Ovary (tissue), 9 donors: ENCODE data around the gene PRKAG1. TPM values are rescaled to one million over a fixed set of nuclear protein-coding genes. Genes with fewer than 3 reads are reported as not detected.

Source experiments
- DNase-seq, 5 donors: peaks; one replicate each; pipeline ENCODE4 v3.0.0-alpha.2; 2019 to 2020
- H3K27ac ChIP-seq, 2 donors: fragments of 200-600 bp; one replicate each; pipeline versions ENCODE4 v1.5.1 to v1.8.0; 2019 to 2022
- H3K27me3 ChIP-seq: fragments of 200-600 bp; one replicate; pipeline ENCODE4 v1.8.0; 2022
- H3K36me3 ChIP-seq: fragments of 200-600 bp; sonication (generic); one replicate; pipeline ENCODE4 v1.5.1; 2019
- H3K4me1 ChIP-seq: one replicate; pipeline ENCODE4 v1.8.1; 2013; ENCODE audit warnings: mild to moderate bottlenecking, moderate library complexity; ENCODE audit not compliant: insufficient read depth
- H3K4me3 ChIP-seq: fragments of 200-600 bp; sonication (generic); one replicate; pipeline ENCODE4 v1.5.1; 2017
- H3K9me3 ChIP-seq, 2 donors: fragments of 200-600 bp in 1 of 2; sonication (generic) in 1 of 2; one replicate each; pipeline versions ENCODE4 v1.5.1 to v1.8.1; 2013 to 2019; ENCODE audit warnings: mild to moderate bottlenecking in 1 of 2, moderate library complexity in 1 of 2
- CTCF ChIP-seq, 3 donors: fragments of 450-650 bp in 2 of 3; fragments of 200-600 bp in 1 of 3; IDR thresholded peaks; one replicate each; pipeline versions ENCODE4 v1.5.1 to v1.8.0; 2016 to 2022; ENCODE audit warnings: antibody characterized with exemption in 3 of 3, mild to moderate bottlenecking in 1 of 3
- EP300 ChIP-seq: sonication (generic); formaldehyde crosslinking; IDR thresholded peaks from one replicate; pipeline ENCODE4 v1.6.1; 2017; ENCODE audit warnings: antibody characterized with exemption
- POLR2A ChIP-seq: fragments of 450-650 bp; IDR thresholded peaks from one replicate; pipeline ENCODE4 v1.6.1; 2017; ENCODE audit warnings: antibody characterized with exemption, mild to moderate bottlenecking, moderate library complexity
- WGBS, 3 donors: extraction: QIAGEN DNeasy Blood & Tissue Kit in 1 of 3; methylation state at CpG; one replicate each; pipeline versions ENCODE4 v1.1.5 to v1.1.7; 2013 to 2017; 5-methylcytosine and 5-hydroxymethylcytosine counted together
- intact Hi-C, 4 donors: fragments of 100-400 bp; cut with DNase I; formaldehyde crosslinking; loops; one replicate each; pipeline versions ENCODE4 v1.11.0 to v1.15.1; 2022 to 2023
- polyA plus RNA-seq, 2 donors: library from polyadenylated mRNA; stranded (reverse); fragments of 200-250 nt in 1 of 2; fragments of 350-450 nt in 1 of 2; fragmentation: Illumina TruSeq in 1 of 2; extraction: RNeasy Lipid Tissue Mini Kit (QIAGEN cat#74804) in 1 of 2; gene quantifications; one replicate each; pipeline ENCODE4 v1.2.3, GENCODE V29; 2013 to 2014
- total RNA-seq, 7 donors: library from RNA; depleted of rRNA in 2 of 7; stranded (reverse); fragments of >200 nt in 2 of 7; fragmentation: NEBNext Ultra II Directional in 3 of 7; extraction: Animal tissue kit (Norgen Biotek cat#: 25700) in 3 of 7; gene quantifications; one replicate each; pipeline versions ENCODE4 v1.1.0 to v1.2.4, GENCODE V29; 2016 to 2023
- donor health status: DM: no; HTN: no; CAD: no; lungs with moderate emphysema.
- donor health status: DM: no; HTN: no; CAD: no.
- donor health status: Bipolar disorder and iron deficiency.
- donor health status: DM: yes; HTN: yes; CAD: no.
- donor health status: DM: no; HTN: no; CAD: no.
- donor health status: DM: yes; HTN: yes; CAD: no.

PRKAG1 gene
- total and polyA plus RNA-seq, 9 donors, result 25.6 to 98.5 (median 38.3) TPM

DNA sequence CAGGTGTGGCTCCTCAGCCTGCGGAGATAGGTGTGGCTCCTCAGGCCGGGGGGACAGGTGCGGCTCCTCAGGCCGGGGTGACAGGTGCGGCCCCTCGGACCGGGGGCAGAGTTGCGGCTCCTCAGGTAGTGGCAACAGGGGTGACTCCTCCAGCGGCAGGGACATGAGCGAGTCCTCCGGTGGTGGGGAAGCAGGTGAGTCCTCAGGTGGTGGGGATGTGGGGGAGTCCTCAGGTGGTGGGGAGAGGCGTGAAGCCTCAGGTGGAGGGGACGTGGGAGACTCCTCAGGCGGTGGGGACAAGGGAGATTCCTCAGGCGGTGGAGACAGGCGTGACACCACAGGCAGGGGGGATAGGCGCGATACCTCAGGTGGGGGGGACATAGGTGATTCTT, 32.8 kb upstream of the PRKAG1 start:
- Histone ChIP-seq H3K4me1 (peaks cover 6% of the 10 kb centered on the region), H3K27me3 (no peaks in the 10 kb centered on the region), H3K9me3 (no peaks in the 10 kb centered on the region), H3K27ac (no peak overlapping the region), H3K4me3 (no peak overlapping the region), H3K36me3 (no peaks in the 10 kb centered on the region)
- no peak for TF ChIP-seq EP300
- TF ChIP-seq CTCF (IDR thresholded peaks at IDR 0.05), result no peak
- TF ChIP-seq POLR2A, result no peak
- 88 to 90% (median 89%) methylated on average over 18 of the region's 18 CpGs for WGBS, 3 donors
- intact Hi-C loops, result no loop called here
- DNase-seq, result no peak

- DNase-seq, result no peak
- Histone ChIP-seq H3K4me3 (no peak overlapping the region), H3K27me3 (no peaks in the 10 kb centered on the region), H3K9me3 (no peaks in the 10 kb centered on the region), H3K36me3 (no peaks in the 10 kb centered on the region), H3K27ac (no peak overlapping the region), H3K4me1 (peaks cover 2% of the 10 kb centered on the region)
- 80 to 91% (median 81%) methylated on average over 12 to 13 of the region's 13 CpGs for WGBS, 3 donors
- TF ChIP-seq EP300, result no peak
- no peak for TF ChIP-seq CTCF (IDR thresholded peaks at IDR 0.05)
- TF ChIP-seq POLR2A, result no peak
- intact Hi-C loops, result no loop called here
These were observed 32.2 kb upstream of the PRKAG1 start for GRCh38 chr12:49050507-49051372.

GRCh38 chr12:49049566-49050224, 31.1 kb upstream of the PRKAG1 start:
- Histone ChIP-seq H3K36me3 (no peaks in the 10 kb centered on the region), H3K27me3 (no peaks in the 10 kb centered on the region), H3K4me3 (no peak overlapping the region), H3K9me3 (no peaks in the 10 kb centered on the region), H3K27ac (no peak overlapping the region), H3K4me1 (no peaks in the 10 kb centered on the region)
- 35 to 44% (median 36%) methylated on average over 20 of the region's 20 CpGs for WGBS, 3 donors
- intact Hi-C loops, result no loop called here
- no peak for TF ChIP-seq POLR2A
- no peak for TF ChIP-seq CTCF (IDR thresholded peaks at IDR 0.05)
- TF ChIP-seq EP300, result no peak
- DNase-seq, result peak in 1 of 5 donors; percentile 42

DNA sequence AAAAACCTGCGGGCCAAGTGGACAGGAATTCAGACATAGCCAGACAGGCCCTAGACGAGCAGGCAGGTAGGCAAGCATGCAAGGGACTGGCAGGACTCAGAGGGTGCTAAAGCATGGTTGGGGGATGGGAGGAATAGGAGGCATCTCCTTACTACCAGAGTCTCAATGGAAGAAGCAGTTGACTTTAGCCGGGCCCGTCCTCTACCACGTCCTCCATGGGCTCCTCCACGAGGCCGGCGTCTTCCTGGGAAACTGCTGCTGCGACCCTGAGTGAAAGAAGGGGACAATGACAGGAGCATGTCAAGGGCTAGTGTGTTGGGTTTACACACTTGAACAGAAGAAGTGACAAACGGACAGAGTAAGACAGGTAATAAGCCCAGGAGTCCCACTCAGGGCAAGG, 30.4 kb upstream of the PRKAG1 start:
- Histone ChIP-seq H3K4me3 (no peak overlapping the region), H3K36me3 (no peaks in the 10 kb centered on the region), H3K9me3 (no peaks in the 10 kb centered on the region), H3K4me1 (no peaks in the 10 kb centered on the region), H3K27me3 (no peaks in the 10 kb centered on the region), H3K27ac (no peak overlapping the region)
- TF ChIP-seq EP300 (no peak), CTCF (IDR thresholded peaks at IDR 0.05) (no peak), POLR2A (no peak)
- intact Hi-C loops, result no loop called here
- DNase-seq, result no peak
- WGBS, 3 donors, result 88 to 92% (median 90%) methylated on average over 10 of the region's 10 CpGs
